Upper lobe of left lung (tissue), 4 donors: ENCODE results near the gene ATXN3.

Source experiments
- CTCF ChIP-seq, 6 experiments: fragments of 450-650 bp in 4 of 6; fragments of 200-600 bp in 2 of 6; sonication (generic) in 2 of 6; IDR thresholded peaks; one replicate each; pipeline ENCODE4 v1.5.1; 2016 to 2019; ENCODE audit warnings: antibody characterized with exemption in 6 of 6
- POLR2A ChIP-seq, 4 donors: fragments of 450-650 bp; IDR thresholded peaks; one replicate each; pipeline ENCODE4 v1.5.1; 2016 to 2017; ENCODE audit warnings: antibody characterized with exemption in 4 of 4, mild to moderate bottlenecking in 2 of 4

GRCh38 chr14:92012121-92012748, 94.1 kb downstream of the ATXN3 start:
- TF ChIP-seq CTCF (IDR thresholded peaks at IDR 0.05) (no peak), POLR2A (IDR thresholded peaks at IDR 0.05) (no peak)
